ENCODE results near the gene PIGR.
A peak's percentile ranks its signal among the peaks of the same experiment; 100 is the strongest.

The PIGR gene

GRCh38 chr1:206979379-206980043 is 33.2 kb upstream of the PIGR start:
- TF ChIP-seq, protein P1, sequence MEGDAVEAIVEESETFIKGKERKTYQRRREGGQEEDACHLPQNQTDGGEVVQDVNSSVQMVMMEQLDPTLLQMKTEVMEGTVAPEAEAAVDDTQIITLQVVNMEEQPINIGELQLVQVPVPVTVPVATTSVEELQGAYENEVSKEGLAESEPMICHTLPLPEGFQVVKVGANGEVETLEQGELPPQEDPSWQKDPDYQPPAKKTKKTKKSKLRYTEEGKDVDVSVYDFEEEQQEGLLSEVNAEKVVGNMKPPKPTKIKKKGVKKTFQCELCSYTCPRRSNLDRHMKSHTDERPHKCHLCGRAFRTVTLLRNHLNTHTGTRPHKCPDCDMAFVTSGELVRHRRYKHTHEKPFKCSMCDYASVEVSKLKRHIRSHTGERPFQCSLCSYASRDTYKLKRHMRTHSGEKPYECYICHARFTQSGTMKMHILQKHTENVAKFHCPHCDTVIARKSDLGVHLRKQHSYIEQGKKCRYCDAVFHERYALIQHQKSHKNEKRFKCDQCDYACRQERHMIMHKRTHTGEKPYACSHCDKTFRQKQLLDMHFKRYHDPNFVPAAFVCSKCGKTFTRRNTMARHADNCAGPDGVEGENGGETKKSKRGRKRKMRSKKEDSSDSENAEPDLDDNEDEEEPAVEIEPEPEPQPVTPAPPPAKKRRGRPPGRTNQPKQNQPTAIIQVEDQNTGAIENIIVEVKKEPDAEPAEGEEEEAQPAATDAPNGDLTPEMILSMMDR (IDR thresholded peaks at IDR 0.05; ENCODE audit: low read depth, low read length) = peak; percentile 45
- no peak for DNase-seq (ENCODE audit: extremely low read depth, low read depth)

DNA sequence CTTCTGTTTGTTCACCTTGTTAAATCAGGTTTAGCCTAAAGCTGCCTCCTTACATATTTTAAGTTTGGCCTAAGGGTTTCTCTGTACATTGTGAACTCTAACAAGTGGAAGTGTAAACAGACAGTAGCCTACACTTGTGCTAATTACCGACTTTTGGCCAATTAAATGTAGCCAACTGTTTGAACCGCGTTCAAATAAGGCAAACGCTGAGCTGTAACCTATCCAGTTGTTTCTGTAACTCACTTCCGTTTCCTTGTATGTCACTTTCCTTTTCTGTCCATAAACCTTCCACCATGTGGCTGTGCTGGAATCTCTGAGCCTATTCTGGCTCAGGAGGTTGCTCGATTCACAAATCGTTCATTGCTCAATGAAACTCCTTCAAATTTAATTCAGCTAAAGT is 32.0 kb upstream of the PIGR start:
- no peak for DNase-seq (ENCODE audit: extremely low read depth, low read depth)
- TF ChIP-seq, protein P1 (IDR thresholded peaks at IDR 0.05; ENCODE audit: low read depth, low read length) = no peak

GRCh38 chr1:206975306-206975705 is 29.0 kb upstream of the PIGR start:
- TF ChIP-seq, protein P1 (IDR thresholded peaks at IDR 0.05; ENCODE audit: low read depth, low read length) = no peak
- DNase-seq (ENCODE audit: extremely low read depth, low read depth) = no peak

- DNase-seq (ENCODE audit: extremely low read depth, low read depth) = no peak
- TF ChIP-seq, protein P1 (IDR thresholded peaks at IDR 0.05; ENCODE audit: low read depth, low read length) = no peak
These were observed 27.9 kb upstream of the PIGR start for GRCh38 chr1:206974140-206974539.

DNA sequence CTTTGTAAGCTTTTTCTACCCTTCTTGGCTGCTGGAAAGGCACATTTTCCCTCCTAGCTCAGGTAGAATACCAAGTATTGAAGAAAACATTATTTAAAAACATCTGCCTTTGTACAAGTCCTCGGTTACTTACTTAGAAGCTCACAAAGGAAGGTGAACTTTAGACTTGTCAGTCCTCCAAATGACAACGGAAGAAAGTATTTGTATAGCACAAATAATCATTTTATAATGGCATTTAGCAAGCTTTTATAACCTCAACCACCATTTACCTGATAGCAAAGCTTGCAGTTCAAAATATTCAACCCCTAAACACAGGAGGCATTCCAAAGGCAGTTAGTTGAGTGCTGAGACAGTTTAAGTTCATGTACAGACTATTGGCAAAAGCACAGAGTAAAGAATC is 26.5 kb upstream of the PIGR start:
- TF ChIP-seq, protein P1 (IDR thresholded peaks at IDR 0.05; ENCODE audit: low read depth, low read length) = no peak
- no peak for DNase-seq (ENCODE audit: extremely low read depth, low read depth)

DNA sequence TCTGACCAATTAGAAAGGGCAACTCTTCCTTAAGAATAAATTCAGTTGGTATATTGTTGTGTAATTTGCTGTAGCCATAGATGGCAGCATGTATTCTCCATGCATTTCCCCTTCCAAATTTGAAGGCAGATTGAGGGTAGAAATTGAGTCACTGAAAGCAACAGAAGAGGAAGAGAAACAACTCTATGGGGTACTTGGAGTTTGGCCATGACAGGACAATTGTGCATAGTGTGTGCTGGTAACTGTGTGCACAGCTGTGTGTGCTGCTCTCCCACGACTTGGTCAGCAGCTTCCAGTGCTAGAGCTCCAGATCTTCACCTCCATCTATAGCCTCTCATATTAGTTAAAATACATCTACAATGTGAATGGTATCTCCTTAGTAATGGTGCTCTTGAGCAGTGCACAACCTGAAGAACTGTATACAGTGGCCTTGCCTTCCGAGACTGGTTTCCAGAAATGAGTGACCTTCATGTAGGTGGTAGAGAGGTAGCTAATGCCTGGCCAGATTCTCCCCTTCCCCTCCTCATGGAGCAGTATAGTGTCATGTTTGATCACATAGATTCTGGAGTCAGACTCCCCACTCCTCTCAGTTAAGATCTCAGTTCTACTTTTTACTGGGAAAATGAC is 24.9 kb upstream of the PIGR start:
- no peak for DNase-seq (ENCODE audit: extremely low read depth, low read depth)
- TF ChIP-seq, protein P1 (IDR thresholded peaks at IDR 0.05; ENCODE audit: low read depth, low read length) = no peak

- TF ChIP-seq, protein P1 (IDR thresholded peaks at IDR 0.05; ENCODE audit: low read depth, low read length) = no peak
- DNase-seq (ENCODE audit: extremely low read depth, low read depth) = no peak
These were observed 24.2 kb upstream of the PIGR start, which contains the start of gene FCAMR for GRCh38 chr1:206970446-206970845. TSS of gene FCAMR (minus strand) at chr1:206970460. CDS start at chr1:206970125, 335 bp downstream.
